Psoas muscle (tissue), 8 donors: ENCODE data around the gene GPATCH3. TPM values are rescaled to one million over a fixed set of nuclear protein-coding genes. Genes with fewer than 3 reads are reported as not detected.
A peak's percentile ranks its signal among the peaks of the same experiment; 100 is the strongest.
"Not testable (repeated sequence)": the region's sequence is repeated elsewhere in the genome, so short reads cannot be mapped to it uniquely, and the experiment has no call there.

Experiments used
- ATAC-seq, 4 donors: fragments of 200-7000 bp; cut with Tn5 transposase; one replicate each; pipeline ENCODE4 v1.9.1; 2020; ENCODE audit warnings: moderate library complexity in 3 of 4, mild to moderate bottlenecking in 2 of 4
- DNase-seq, 2 donors: peaks; one replicate each; pipeline ENCODE4 v3.0.0-alpha.2; 2020
- H3K27ac ChIP-seq: fragments of 200-600 bp; one replicate; pipeline ENCODE4 v1.8.0; 2022
- H3K27me3 ChIP-seq, 3 donors: fragments of 200-600 bp in 1 of 3; one replicate each; pipeline versions ENCODE4 v1.6.1 to v1.8.0; 2013 to 2022; ENCODE audit warnings: low read length in 2 of 3, mild to moderate bottlenecking in 2 of 3, moderate library complexity in 1 of 3; ENCODE audit not compliant: insufficient read depth in 3 of 3
- H3K36me3 ChIP-seq, 2 donors: fragments of 200-600 bp in 1 of 2; one replicate each; pipeline versions ENCODE4 v1.6.1 to v1.8.0; 2013 to 2022; ENCODE audit warnings: low read depth in 1 of 2, mild to moderate bottlenecking in 1 of 2, moderate library complexity in 1 of 2; ENCODE audit not compliant: insufficient read depth in 1 of 2
- H3K4me1 ChIP-seq: fragments of 200-600 bp; one replicate; pipeline ENCODE4 v1.8.0; 2022
- H3K4me3 ChIP-seq: fragments of 200-600 bp; one replicate; pipeline ENCODE4 v1.8.0; 2022; ENCODE audit warnings: mild to moderate bottlenecking
- H3K9me3 ChIP-seq: fragments of 200-600 bp; one replicate; pipeline ENCODE4 v1.8.0; 2022
- WGBS, 3 donors: extraction: QIAGEN DNeasy Blood & Tissue Kit; methylation state at CpG; one replicate each; pipeline versions ENCODE4 v1.1.6 to v1.1.7; 2013; 5-methylcytosine and 5-hydroxymethylcytosine counted together
- intact Hi-C, 2 donors: fragments of 100-400 bp; cut with DNase I; formaldehyde crosslinking; loops; one replicate each; pipeline versions ENCODE4 v1.11.0 to v1.14.2; 2022
- polyA plus RNA-seq, 3 donors: library from polyadenylated mRNA; stranded (reverse); fragments of 200-250 nt; gene quantifications; one replicate each; pipeline ENCODE4 v1.2.3, GENCODE V29; 2013
- total RNA-seq, 4 donors: library from RNA; stranded (reverse); fragmentation: NEBNext Ultra II Directional in 2 of 4; extraction: Animal tissue kit (Norgen Biotek cat#: 25700) in 2 of 4; gene quantifications; one replicate each; pipeline versions ENCODE4 v1.2.1 to v1.2.4, GENCODE V29; 2021 to 2023
- TF ChIP-seq, protein P1 (sequence below): fragments of 200-600 bp; IDR thresholded peaks from one replicate; pipeline ENCODE4 v1.8.0; 2022; ENCODE audit warnings: antibody characterized with exemption
- donor health status: healthy with polysubstance abuse.
- donor health status: DM: no; HTN: no; CAD: no; lungs with moderate emphysema.
- donor health status: Bipolar disorder and iron deficiency.
- donor health status: healthy.
- donor health status: DM: yes; HTN: yes; CAD: no.
- donor health status: DM: no; HTN: no; CAD: no.
- donor health status: DM: no; HTN: no; CAD: no.
- donor health status: DM: yes; HTN: yes; CAD: no.

Gene GPATCH3
- total and polyA plus RNA-seq, 7 donors = 10.7 to 31.8 (median 13.7) TPM

- intact Hi-C loops = loop anchor here in 1 of 2 donors (5.0 kb wide), 1 partner anchor 41 kb away; the partner anchor contains the start of gene GPN2
- 80 to 85% (median 85%) methylated on average over 12 of the region's 12 CpGs for WGBS, 3 donors
- no peaks in the 10 kb centered on the region for H3K9me3 ChIP-seq
- H3K36me3 ChIP-seq = peaks cover 5 to 94% of the 10 kb centered on the region in 2 donors
- H3K27me3 ChIP-seq = no peaks in the 10 kb centered on the region
- H3K4me1 ChIP-seq = no peaks in the 10 kb centered on the region
- no peak overlapping the region for H3K27ac ChIP-seq
- DNase-seq (no peak), ATAC-seq (no peak)
- no peak overlapping the region for H3K4me3 ChIP-seq
- TF ChIP-seq, protein P1, sequence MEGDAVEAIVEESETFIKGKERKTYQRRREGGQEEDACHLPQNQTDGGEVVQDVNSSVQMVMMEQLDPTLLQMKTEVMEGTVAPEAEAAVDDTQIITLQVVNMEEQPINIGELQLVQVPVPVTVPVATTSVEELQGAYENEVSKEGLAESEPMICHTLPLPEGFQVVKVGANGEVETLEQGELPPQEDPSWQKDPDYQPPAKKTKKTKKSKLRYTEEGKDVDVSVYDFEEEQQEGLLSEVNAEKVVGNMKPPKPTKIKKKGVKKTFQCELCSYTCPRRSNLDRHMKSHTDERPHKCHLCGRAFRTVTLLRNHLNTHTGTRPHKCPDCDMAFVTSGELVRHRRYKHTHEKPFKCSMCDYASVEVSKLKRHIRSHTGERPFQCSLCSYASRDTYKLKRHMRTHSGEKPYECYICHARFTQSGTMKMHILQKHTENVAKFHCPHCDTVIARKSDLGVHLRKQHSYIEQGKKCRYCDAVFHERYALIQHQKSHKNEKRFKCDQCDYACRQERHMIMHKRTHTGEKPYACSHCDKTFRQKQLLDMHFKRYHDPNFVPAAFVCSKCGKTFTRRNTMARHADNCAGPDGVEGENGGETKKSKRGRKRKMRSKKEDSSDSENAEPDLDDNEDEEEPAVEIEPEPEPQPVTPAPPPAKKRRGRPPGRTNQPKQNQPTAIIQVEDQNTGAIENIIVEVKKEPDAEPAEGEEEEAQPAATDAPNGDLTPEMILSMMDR = no peak
Observed at GRCh38 chr1:26851106-26851684, 49.1 kb downstream of the GPATCH3 start.

GRCh38 chr1:26848941-26849774 lies 51.1 kb downstream of the GPATCH3 start:
- no peak overlapping the region for H3K4me3 ChIP-seq
- 69 to 87% (median 72%) methylated on average over 10 of the region's 10 CpGs for WGBS, 3 donors
- intact Hi-C loops = no loop called here
- TF ChIP-seq, protein P1 = no peak
- H3K9me3 ChIP-seq = no peaks in the 10 kb centered on the region
- peaks cover 7% of the 10 kb centered on the region for H3K4me1 ChIP-seq
- H3K36me3 ChIP-seq = peaks cover 5 to 78% of the 10 kb centered on the region in 2 donors
- DNase-seq (peak in 1 of 2 donors; percentile 61), ATAC-seq (peak; percentile 18 to 73 (median 46))
- H3K27ac ChIP-seq = no peak overlapping the region
- H3K27me3 ChIP-seq = no peaks in the 10 kb centered on the region

GRCh38 chr1:26848499-26848898 lies 51.8 kb downstream of the GPATCH3 start:
- no peak for DNase-seq
- H3K27me3 ChIP-seq = no peaks in the 10 kb centered on the region
- no peak overlapping the region for H3K27ac ChIP-seq
- H3K4me1 ChIP-seq = peaks cover 8% of the 10 kb centered on the region
- H3K4me3 ChIP-seq = no peak overlapping the region
- no peaks in the 10 kb centered on the region for H3K9me3 ChIP-seq
- intact Hi-C loops = no loop called here
- H3K36me3 ChIP-seq = peaks cover 5 to 78% of the 10 kb centered on the region in 2 donors
- WGBS, 3 donors = 85 to 91% (median 91%) methylated on average over 10 of the region's 10 CpGs
- no peak for ATAC-seq
- TF ChIP-seq, protein P1 = no peak

DNA sequence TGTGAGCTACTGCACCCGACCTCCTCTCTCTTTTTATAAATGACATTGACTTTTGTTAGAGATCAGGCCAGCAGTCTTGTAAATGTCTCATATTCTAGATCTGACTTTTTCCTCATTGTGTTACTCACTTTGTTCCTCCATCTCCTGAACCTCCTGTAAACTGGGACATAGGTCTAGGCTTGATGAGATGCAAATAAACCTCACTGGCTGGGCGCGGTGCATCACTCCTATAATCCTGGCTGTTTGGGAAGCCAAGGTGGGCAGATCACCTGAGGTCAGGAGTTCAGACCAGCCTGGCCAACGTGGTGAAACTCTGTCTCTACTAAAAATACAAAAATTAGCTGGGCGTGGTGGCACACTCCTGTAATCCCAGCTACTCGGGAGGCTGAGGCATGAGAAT lies 52.4 kb downstream of the GPATCH3 start:
- H3K27ac ChIP-seq, H3K4me1 ChIP-seq, H3K9me3 ChIP-seq, ATAC-seq, intact Hi-C loops, DNase-seq, H3K4me3 ChIP-seq, H3K27me3 ChIP-seq: not testable (repeated sequence)
- 91 to 93% (median 92%) methylated on average over 6 of the region's 6 CpGs for WGBS, 3 donors
- H3K36me3 ChIP-seq = peaks cover 5 to 80% of the 10 kb centered on the region in 2 donors
